Measurements from ENCODE around the gene PI16.

DNA sequence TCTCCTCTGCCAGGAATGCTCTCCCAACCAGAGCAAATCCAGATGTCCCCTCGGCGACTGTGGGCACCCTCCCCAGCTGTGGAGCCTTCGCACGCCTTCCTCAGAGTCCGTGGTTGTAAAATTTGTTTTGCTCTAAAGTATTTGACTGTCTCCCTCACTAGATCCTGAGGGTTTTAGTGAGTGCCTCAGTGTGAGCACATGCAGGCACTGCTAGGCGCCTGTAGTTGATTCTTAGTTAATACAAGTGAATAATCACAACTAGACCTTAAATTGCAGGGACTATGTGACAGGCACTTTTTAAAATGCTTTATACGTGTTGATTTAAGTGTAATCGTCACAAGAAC is 32.1 kb downstream of the PI16 start:
- TF ChIP-seq, protein P1, sequence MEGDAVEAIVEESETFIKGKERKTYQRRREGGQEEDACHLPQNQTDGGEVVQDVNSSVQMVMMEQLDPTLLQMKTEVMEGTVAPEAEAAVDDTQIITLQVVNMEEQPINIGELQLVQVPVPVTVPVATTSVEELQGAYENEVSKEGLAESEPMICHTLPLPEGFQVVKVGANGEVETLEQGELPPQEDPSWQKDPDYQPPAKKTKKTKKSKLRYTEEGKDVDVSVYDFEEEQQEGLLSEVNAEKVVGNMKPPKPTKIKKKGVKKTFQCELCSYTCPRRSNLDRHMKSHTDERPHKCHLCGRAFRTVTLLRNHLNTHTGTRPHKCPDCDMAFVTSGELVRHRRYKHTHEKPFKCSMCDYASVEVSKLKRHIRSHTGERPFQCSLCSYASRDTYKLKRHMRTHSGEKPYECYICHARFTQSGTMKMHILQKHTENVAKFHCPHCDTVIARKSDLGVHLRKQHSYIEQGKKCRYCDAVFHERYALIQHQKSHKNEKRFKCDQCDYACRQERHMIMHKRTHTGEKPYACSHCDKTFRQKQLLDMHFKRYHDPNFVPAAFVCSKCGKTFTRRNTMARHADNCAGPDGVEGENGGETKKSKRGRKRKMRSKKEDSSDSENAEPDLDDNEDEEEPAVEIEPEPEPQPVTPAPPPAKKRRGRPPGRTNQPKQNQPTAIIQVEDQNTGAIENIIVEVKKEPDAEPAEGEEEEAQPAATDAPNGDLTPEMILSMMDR (IDR thresholded peaks at IDR 0.05), result no peak
- TF ChIP-seq POLR2A (IDR thresholded peaks at IDR 0.05; ENCODE audit: low read depth) (no peak), EP300 (IDR thresholded peaks at IDR 0.05) (no peak)
